ENCODE data around the gene PMEPA1.

The PMEPA1 gene

DNA sequence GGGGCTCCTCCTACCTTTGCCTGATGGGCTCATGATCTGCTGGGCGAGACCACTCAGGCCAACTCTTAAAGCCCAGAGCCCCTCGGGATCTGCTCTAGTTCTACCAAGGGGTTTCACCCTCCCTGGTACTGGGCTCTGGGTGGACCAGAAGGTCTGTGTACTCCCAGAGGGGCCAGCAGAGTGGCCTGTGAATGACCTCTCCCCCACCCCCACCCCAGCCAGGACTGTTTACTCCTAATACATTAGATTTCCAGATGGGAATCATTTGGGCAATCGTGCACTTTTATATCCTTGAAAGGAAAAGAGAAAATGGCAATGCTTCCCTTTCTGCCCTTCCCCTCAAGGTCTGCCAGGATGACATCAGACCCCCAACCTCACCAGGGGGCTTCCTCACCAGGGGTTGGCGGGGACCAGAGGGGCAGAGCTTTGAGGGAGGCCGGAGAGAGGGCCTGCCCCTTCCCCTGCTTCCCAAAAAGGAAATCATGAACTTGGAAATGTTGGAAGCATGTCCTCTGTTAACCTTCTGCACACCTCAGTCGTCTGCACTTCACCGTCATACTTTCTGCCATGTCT lies 37.1 kb upstream of the PMEPA1 start:
- H3K36me3 ChIP-seq (replicated peaks; ENCODE audit: low read depth, low read length): no peaks in the 10 kb centered on the region
- H3K4me2 ChIP-seq (ENCODE audit: low read length): no peak overlapping the region
- H3K27me3 ChIP-seq (ENCODE audit: low read depth, low read length): peaks cover 72% of the 10 kb centered on the region
- no peaks in the 10 kb centered on the region for H3K79me2 ChIP-seq (ENCODE audit: low read length)
- H3K9me3 ChIP-seq (ENCODE audit: insufficient read depth, low read length): no peaks in the 10 kb centered on the region
- no peak overlapping the region for H2AFZ ChIP-seq (ENCODE audit: low read depth, low read length)
- H3K27ac ChIP-seq (ENCODE audit: low read length): no peak overlapping the region
- no peak overlapping the region for H3K9ac ChIP-seq (ENCODE audit: low read length)
- H4K20me1 ChIP-seq (ENCODE audit: insufficient read depth, low read length): no peaks in the 10 kb centered on the region
- no peak overlapping the region for H3K4me3 ChIP-seq (ENCODE audit: low read length)
- H3K4me1 ChIP-seq (ENCODE audit: low read length): no peaks in the 10 kb centered on the region
- TF ChIP-seq, protein P1, sequence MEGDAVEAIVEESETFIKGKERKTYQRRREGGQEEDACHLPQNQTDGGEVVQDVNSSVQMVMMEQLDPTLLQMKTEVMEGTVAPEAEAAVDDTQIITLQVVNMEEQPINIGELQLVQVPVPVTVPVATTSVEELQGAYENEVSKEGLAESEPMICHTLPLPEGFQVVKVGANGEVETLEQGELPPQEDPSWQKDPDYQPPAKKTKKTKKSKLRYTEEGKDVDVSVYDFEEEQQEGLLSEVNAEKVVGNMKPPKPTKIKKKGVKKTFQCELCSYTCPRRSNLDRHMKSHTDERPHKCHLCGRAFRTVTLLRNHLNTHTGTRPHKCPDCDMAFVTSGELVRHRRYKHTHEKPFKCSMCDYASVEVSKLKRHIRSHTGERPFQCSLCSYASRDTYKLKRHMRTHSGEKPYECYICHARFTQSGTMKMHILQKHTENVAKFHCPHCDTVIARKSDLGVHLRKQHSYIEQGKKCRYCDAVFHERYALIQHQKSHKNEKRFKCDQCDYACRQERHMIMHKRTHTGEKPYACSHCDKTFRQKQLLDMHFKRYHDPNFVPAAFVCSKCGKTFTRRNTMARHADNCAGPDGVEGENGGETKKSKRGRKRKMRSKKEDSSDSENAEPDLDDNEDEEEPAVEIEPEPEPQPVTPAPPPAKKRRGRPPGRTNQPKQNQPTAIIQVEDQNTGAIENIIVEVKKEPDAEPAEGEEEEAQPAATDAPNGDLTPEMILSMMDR (IDR thresholded peaks at IDR 0.05; ENCODE audit: low read depth, low read length): no peak
- TF ChIP-seq EZH2phosphoT487 (IDR thresholded peaks at IDR 0.05; ENCODE audit: low read depth): no peak

DNA sequence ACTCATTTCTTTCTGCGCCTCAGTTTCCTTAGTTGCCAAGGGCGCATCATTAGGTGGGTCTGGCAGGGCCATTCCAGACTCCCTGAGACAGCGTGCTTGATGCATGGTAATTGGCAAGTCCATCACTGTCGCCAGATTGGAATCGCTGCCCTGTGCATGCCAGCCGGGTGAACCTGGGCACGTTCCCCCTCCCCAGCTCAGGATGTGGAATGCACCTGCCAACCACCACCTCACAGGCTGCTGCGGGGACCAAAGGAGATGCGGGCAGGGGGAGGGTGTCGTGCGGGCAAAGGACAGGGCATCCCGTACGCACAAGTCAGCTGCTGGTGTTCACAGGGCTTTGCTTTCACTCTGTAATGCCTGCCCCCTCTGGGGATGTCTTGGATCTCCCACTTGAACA lies 36.4 kb upstream of the PMEPA1 start:
- H3K36me3 ChIP-seq (replicated peaks; ENCODE audit: low read depth, low read length): no peaks in the 10 kb centered on the region
- no peak for TF ChIP-seq EZH2phosphoT487 (IDR thresholded peaks at IDR 0.05; ENCODE audit: low read depth)
- TF ChIP-seq, protein P1 (IDR thresholded peaks at IDR 0.05; ENCODE audit: low read depth, low read length): no peak
- H3K27me3 ChIP-seq (ENCODE audit: low read depth, low read length): peaks cover 72% of the 10 kb centered on the region
- no peak overlapping the region for H3K4me2 ChIP-seq (ENCODE audit: low read length)
- no peaks in the 10 kb centered on the region for H3K9me3 ChIP-seq (ENCODE audit: insufficient read depth, low read length)
- no peak overlapping the region for H3K9ac ChIP-seq (ENCODE audit: low read length)
- H3K79me2 ChIP-seq (ENCODE audit: low read length): no peaks in the 10 kb centered on the region
- H3K4me3 ChIP-seq (ENCODE audit: low read length): no peak overlapping the region
- no peak overlapping the region for H3K27ac ChIP-seq (ENCODE audit: low read length)
- H3K4me1 ChIP-seq (ENCODE audit: low read length): no peaks in the 10 kb centered on the region
- no peaks in the 10 kb centered on the region for H4K20me1 ChIP-seq (ENCODE audit: insufficient read depth, low read length)
- no peak overlapping the region for H2AFZ ChIP-seq (ENCODE audit: low read depth, low read length)

DNA sequence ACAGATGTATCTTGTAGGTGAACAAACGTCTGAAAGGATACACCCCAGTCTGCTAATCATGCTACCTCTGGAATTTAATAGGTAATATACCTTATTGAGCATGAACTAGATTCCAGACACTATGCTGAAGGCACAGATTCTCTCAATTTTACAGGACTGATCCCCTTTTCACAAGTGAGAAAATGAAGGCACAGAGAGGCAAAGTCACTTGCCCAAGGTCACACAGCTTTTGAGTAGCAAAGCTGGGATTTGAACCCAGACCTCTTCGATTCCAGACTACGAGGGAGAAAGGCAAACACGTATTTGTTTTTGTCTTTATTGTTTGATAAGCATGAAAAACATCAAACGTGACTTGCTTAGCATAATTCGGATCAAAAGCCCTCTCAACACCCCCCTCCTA lies 34.4 kb upstream of the PMEPA1 start:
- Histone ChIP-seq H3K4me2 (ENCODE audit: low read length) (no peak overlapping the region), H2AFZ (ENCODE audit: low read depth, low read length) (no peak overlapping the region)

DNA sequence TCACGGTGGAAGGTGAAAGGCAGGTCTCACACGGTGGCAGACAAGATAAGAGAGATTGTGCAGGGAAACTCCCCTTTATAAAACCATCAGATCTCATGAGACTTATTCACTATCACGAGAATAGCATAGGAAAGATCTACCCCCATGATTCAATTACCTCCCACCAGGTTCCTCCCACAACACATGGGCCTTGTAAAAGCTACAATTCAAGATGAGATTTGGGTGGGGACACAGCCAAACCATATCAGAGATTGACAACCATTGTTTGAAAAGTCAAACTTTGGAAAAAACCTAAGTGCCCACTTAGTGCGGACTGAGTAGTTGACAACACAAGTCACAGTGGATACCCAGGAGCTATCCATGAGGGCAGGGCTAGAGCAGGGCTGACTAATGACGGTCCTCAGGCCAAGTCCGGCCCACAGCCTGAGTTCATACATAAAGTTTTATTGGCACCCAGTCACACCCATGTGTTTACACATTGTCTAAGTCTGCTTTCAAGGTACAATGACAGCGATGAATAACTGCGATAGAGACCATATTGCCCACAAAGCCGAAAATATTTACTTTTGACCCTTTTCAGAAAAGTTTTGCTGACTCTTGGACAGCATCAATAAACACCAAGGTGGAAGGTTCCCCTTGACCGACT lies 33.8 kb upstream of the PMEPA1 start:
- H3K27me3 ChIP-seq (ENCODE audit: low read depth, low read length): peaks cover 54% of the 10 kb centered on the region
- no peaks in the 10 kb centered on the region for H4K20me1 ChIP-seq (ENCODE audit: insufficient read depth, low read length)
- no peaks in the 10 kb centered on the region for H3K79me2 ChIP-seq (ENCODE audit: low read length)
- no peak overlapping the region for H3K4me2 ChIP-seq (ENCODE audit: low read length)
- H3K36me3 ChIP-seq (replicated peaks; ENCODE audit: low read depth, low read length): no peaks in the 10 kb centered on the region
- no peak overlapping the region for H3K4me3 ChIP-seq (ENCODE audit: low read length)
- TF ChIP-seq EZH2phosphoT487 (IDR thresholded peaks at IDR 0.05; ENCODE audit: low read depth): no peak
- TF ChIP-seq, protein P1 (IDR thresholded peaks at IDR 0.05; ENCODE audit: low read depth, low read length): no peak
- H3K9me3 ChIP-seq (ENCODE audit: insufficient read depth, low read length): no peaks in the 10 kb centered on the region
- H3K27ac ChIP-seq (ENCODE audit: low read length): no peak overlapping the region
- H3K4me1 ChIP-seq (ENCODE audit: low read length): no peaks in the 10 kb centered on the region
- no peak overlapping the region for H2AFZ ChIP-seq (ENCODE audit: low read depth, low read length)
- H3K9ac ChIP-seq (ENCODE audit: low read length): no peak overlapping the region

More for the DNA sequence above, 34.4 kb upstream of the PMEPA1 start:
- H3K9ac ChIP-seq (ENCODE audit: low read length): no peak overlapping the region
- no peaks in the 10 kb centered on the region for H3K36me3 ChIP-seq (replicated peaks; ENCODE audit: low read depth, low read length)
- no peak overlapping the region for H3K27ac ChIP-seq (ENCODE audit: low read length)
- H3K79me2 ChIP-seq (ENCODE audit: low read length): no peaks in the 10 kb centered on the region
- no peaks in the 10 kb centered on the region for H3K4me1 ChIP-seq (ENCODE audit: low read length)
- H4K20me1 ChIP-seq (ENCODE audit: insufficient read depth, low read length): no peaks in the 10 kb centered on the region
- no peaks in the 10 kb centered on the region for H3K9me3 ChIP-seq (ENCODE audit: insufficient read depth, low read length)
- peaks cover 61% of the 10 kb centered on the region for H3K27me3 ChIP-seq (ENCODE audit: low read depth, low read length)
- H3K4me3 ChIP-seq (ENCODE audit: low read length): no peak overlapping the region
- TF ChIP-seq, protein P1 (IDR thresholded peaks at IDR 0.05; ENCODE audit: low read depth, low read length): no peak
- no peak for TF ChIP-seq EZH2phosphoT487 (IDR thresholded peaks at IDR 0.05; ENCODE audit: low read depth)

All from OCI-LY3 (cell line).